H1 (cell line): Measurements from ENCODE around the gene PITPNC1. TPM values are rescaled to one million over a fixed set of nuclear protein-coding genes. Genes with fewer than 3 reads are reported as not detected.

Source experiments
- CHD7 ChIP-seq: fragments of 300-600 bp; sonication (generic); IDR thresholded peaks from 2 replicates; pipeline ENCODE4 v1.7.1; 2012; ENCODE audit warnings: low read length, moderate library complexity, mild to moderate bottlenecking, inconsistent platforms; ENCODE audit not compliant: insufficient replicate concordance
- CTCF ChIP-seq, 3 experiments: IDR thresholded peaks; 1 replicate in 2 of 3; 2 replicates in 1 of 3; pipeline versions ENCODE4 v1.5.1 to v1.6.1; 2011; ENCODE audit warnings: low read length in 3 of 3, mild to moderate bottlenecking in 3 of 3, inconsistent platforms in 2 of 3, low read depth in 1 of 3, moderate library complexity in 1 of 3; ENCODE audit not compliant: insufficient read depth in 1 of 3; ENCODE audit errors: control extremely low read depth in 1 of 3
- HDAC6 ChIP-seq: IDR thresholded peaks from one replicate; pipeline ENCODE4 v1.7.1; 2012; ENCODE audit warnings: low read depth, mild to moderate bottlenecking, inconsistent platforms, low read length, moderate library complexity
- JUND ChIP-seq: IDR thresholded peaks from 2 replicates; pipeline ENCODE4 v1.6.1; 2011; ENCODE audit warnings: mild to moderate bottlenecking, improper control_type of control experiment, low read length
- MAX ChIP-seq: IDR thresholded peaks from 2 replicates; pipeline ENCODE4 v1.6.1; 2012; ENCODE audit warnings: inconsistent platforms
- SIX5 ChIP-seq: IDR thresholded peaks from 2 replicates; pipeline ENCODE4 v1.6.1; 2011; ENCODE audit warnings: mild to moderate bottlenecking, low read depth, low read length
- SP4 ChIP-seq: IDR thresholded peaks from 2 replicates; pipeline ENCODE4 v1.6.1; 2012; ENCODE audit warnings: low read length, inconsistent platforms
- TBP ChIP-seq: IDR thresholded peaks from 2 replicates; pipeline ENCODE4 v1.6.1; 2011; ENCODE audit warnings: low read depth, low read length, improper control_type of control experiment
- polyA plus RNA-seq, 7 experiments: library from polyadenylated mRNA; depleted of rRNA in 3 of 7; stranded (reverse) in 5 of 7; unstranded in 2 of 7; fragments of >200 nt in 5 of 7; fragments of 200-250 nt in 2 of 7; gene quantifications; 1 replicate in 5 of 7; 2 replicates in 1 of 7; 4 replicates in 1 of 7; pipeline versions ENCODE4 v1.2.1 to v1.2.3, GENCODE V29; 2011 to 2013; ENCODE audit warnings: missing spikeins in 2 of 7, mixed read lengths in 2 of 7
- total RNA-seq: library from RNA; stranded (reverse); fragmentation: NEBNext Ultra II Directional; extraction: Animal tissue kit (Norgen Biotek cat#: 25700); gene quantifications from 2 replicates; pipeline ENCODE4 v1.2.1, GENCODE V29; 2021

PITPNC1 gene
- total and polyA plus RNA-seq, 2 of the 8 experiments (the other 6 are each of a cell fraction or from before 2014, with no cell fraction given), result 17.6 to 54.7 TPM

GRCh38 chr17:67374329-67375053 lies 2.6 kb upstream of the PITPNC1 start (continued):
- TF ChIP-seq JUND, result 0 out of 2 replicates have a peak, but pooled peaks have one; percentile 27
- TF ChIP-seq HDAC6, result no peak
- peak; percentile 66 to 91 (median 88) for TF ChIP-seq CTCF (IDR thresholded peaks at IDR 0.05; ENCODE audit: control extremely low read depth in 1 of 3, insufficient read depth in 1 of 3, low read depth in 1 of 3, low read length in 3 of 3)
- no peak for TF ChIP-seq CHD7
- no peak for TF ChIP-seq MAX
- no peak for TF ChIP-seq SIX5
- TF ChIP-seq SP4, result no peak
- TF ChIP-seq TBP, result no peak
